CD4-positive, alpha-beta T cell treated with Interleukin-4 for 1 hour (primary cell): ENCODE measurements around the gene TRIO.

Experiments used
- DNase-seq, 2 donors: peaks; one replicate each; pipeline ENCODE4 v3.0.0-alpha.2; 2020 to 2022

TRIO gene

DNA sequence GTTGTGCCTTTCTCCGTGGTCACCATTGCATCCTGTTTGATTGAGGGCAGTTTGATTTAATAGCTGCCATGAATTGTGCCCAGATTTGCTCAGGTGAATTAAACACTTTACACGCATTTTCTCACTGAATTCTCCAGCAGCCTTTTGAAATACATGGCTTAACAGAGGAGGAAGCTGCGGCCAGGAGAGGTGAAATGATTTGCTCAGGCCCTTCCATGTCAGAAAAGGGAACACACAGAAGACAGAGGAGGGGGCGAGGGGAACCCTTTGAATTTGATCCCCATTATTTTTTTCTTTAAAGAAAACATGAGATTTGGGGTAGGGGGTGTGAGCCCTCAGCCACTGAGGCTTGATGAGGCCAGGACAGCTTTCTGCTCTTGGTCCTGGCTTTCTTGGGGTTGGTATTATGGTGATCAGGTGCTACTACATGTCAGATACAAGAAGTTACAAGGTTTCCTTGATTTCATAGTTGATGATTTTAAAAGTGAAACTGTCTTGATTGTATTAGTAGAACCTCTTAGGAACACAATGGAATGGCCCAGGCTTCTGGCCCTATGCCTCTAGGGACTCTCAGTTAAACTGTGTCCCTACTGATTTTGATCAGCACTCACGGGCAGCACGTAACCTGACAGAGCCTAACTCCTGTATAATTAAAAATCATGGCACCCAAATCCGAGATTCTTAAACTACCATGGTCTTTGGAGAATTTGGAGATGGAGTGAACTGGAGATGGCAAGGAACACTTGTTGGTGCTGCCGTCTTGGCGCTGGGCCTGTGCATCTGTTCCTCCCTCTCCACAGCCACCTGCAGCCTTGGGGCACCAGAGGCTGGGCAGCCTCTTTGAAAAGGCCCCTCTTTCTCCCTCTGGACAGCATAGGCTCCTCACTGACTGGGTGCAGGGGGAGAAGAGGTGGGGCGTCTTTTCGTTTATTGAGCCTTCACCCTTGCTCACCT, 107.9 kb downstream of the TRIO start:
- no peak for DNase-seq

DNA sequence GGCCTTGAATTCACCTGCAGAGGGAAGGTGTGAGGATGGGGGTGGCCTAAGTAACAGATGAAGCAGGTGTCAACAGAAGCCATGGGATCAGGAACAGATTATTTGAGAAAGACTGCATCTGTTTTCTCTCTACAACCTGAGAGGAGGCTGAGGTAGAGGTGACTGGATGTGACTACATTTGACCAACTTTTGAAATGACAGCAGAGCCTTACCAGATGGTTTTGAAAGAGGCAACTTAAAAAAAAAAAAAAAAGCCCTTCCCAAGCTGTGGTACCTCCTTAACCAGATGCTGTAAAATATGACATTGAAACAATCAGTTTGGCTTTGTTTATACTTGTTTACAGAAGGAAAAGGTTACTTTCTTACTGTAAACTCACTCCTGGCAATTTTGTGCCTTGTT, 108.6 kb downstream of the TRIO start:
- DNase-seq = no peak

DNA sequence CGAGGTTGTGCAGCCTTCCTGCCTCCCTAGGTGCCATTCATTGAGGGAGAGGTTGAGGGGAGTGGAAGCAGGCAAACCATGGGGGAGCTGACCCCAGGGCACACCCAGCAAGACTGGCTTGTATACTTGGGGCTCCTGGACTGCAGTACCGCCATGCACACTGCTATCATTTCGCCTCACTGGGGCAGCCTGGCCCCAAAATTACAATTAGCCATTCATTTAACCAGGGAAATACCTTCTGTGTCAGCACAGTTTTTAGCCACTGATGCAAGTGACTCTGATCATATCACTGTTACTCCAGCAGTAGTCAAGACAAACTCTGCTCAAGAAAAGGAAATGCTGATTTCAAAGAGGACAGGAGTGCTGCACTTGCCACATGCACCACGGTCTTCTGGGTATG, 109.7 kb downstream of the TRIO start:
- DNase-seq = no peak

DNA sequence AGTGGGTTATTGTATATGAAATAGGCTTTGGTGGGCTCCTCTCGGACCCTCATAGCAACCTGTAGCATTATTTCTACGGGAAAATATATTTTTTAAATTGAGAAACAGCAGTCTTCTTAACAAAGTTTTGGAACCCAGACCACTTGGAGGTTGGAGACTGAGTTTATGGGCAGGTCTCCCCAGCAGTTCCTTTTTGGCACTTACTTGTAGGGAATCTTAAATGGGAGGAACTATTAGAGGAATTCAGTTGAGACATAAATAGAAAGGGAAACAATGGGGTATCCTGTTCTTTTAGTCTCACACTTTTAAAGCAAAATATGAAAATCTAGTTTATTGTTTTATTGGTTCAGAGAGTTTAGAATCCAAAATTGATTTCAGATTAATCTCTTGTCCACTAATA, 111.5 kb downstream of the TRIO start:
- no peak for DNase-seq

DNA sequence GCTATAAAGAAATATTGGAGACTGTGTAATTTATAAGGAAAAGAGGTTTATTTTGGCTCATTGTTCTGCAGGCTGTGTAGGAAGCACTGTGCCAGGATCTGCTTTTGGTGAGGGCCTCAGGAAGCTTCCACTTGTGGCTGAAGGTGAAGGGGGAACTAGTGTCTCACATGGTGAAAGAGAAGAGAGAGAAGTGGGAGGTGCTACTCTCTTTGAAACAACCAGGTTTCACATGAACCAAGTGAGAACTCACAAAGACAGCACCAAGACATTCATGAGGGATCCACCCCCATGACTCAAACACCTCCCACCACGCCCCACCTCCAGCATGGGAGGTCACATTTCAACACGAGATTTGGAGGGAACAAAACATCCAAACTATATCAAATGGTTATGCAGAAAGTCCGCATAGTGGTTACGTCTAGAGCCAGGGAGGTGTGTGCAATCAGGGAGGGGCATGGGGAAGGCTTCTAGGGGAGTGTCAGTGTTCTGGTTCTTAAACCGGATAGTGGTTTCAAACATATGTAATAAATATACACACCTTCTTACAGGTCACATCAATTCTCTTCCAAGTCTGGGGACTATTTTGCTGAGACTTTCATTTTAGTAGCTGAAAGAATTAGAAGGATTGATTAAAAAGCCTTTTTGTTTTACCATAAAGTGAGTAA, 113.0 kb downstream of the TRIO start:
- no peak for DNase-seq

DNA sequence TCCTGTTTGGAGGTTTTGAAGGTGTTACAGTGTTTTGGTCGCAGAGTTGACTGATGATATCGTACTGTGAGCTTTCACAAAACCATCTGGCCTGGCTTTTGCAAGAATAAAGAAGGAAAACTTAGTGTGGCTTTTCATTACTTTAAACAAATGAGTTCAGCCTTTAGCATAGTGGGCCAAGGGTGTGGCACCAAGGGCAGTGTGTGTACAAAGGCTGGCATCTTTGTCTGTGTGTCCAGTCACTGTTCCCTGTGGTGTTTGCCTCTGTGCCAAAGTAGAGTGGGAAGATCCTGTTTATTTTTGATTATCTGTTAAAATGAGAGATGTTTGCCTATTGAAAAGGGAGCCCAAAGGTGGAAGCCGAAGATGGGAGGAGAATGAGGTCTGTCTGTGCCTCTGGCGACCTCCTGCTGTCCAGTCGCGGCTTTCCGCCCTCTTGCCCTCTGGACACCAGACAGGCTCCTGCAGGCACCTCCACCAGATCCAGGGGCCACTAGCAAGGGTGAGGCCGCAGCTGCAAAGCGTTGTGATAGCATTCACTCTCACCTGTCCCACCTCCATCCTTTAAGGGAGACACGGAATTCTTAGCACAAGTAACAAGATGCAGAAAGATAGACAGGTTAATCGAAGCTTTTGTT, 113.7 kb downstream of the TRIO start:
- no peak for DNase-seq

DNA sequence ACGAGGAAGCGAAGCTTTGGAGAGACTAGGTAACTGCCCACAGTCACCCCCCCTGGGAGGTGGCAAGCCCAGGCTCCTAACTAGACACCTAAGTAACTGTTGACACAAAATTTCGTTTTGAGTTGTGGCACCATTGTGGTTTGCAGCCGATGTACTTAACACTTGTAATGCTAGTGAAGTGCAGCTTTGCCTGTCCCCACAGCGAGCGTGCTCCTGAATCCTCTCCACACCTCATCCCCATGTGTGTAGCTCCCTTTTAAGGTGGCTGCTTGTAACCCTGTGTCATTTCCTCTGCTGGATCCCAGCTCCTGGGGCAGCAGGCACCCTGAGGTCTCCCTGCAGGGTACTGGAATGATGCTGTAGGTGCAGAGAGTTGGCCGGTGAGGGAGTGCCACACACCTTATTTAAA, 114.9 kb downstream of the TRIO start:
- DNase-seq = no peak

DNA sequence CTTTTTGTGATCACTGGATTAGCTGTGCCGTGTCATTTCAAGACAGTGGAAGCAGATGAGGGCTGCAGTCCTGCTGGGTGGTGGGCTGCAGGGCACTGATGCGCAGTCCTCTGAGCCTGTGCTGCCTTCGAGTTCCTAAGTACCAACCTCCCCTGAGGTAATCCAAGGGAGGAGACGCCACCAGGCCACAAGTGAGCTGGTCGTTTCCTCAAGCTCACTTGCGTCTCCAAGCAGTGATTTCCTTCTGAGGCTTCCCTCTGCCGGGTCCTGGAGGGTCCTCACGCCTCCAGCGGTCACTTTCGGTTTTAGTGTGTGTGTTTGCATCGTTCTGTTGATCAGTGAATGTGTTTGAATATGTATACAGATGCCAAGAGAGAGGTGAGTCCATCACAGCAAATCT, 115.7 kb downstream of the TRIO start:
- DNase-seq = no peak

DNA sequence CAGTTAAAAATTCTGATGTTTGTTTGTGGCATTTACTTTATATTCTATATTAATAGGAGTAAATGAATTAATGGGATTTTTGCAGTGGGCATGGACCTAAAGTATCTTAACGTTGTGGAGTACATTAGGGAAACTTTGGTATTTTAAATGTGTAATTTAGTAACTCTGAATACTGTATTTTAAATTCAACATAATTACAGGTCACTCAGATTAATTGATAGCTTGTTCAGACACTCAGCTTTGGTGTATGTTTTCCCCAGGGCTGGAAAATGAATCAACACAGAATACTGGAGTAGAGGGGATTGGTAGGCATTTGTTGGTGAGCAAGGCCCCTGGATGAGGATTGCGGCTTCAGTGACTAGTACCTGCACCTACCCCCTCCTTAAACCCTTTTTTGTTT, 117.5 kb downstream of the TRIO start:
- no peak for DNase-seq

DNA sequence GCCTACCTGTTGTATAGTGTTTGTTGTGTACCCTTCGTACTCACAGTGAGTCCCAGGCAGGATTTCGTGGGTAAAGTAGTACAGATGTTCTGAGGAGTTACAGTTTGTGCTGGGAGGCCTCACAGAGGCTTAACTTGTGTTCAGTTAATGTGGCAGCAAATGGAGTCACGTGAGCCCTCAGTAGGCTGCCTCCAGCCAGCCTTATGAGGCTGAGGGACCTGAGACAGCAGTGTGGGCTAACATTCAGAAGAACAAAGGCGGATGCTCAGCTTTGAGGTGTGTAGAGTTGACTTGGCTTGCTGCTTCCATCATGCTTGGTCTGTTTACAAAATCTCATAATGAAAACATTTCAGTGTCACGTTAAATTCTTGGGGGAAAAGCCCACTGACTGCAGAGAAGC, 118.1 kb downstream of the TRIO start:
- DNase-seq = no peak

DNA sequence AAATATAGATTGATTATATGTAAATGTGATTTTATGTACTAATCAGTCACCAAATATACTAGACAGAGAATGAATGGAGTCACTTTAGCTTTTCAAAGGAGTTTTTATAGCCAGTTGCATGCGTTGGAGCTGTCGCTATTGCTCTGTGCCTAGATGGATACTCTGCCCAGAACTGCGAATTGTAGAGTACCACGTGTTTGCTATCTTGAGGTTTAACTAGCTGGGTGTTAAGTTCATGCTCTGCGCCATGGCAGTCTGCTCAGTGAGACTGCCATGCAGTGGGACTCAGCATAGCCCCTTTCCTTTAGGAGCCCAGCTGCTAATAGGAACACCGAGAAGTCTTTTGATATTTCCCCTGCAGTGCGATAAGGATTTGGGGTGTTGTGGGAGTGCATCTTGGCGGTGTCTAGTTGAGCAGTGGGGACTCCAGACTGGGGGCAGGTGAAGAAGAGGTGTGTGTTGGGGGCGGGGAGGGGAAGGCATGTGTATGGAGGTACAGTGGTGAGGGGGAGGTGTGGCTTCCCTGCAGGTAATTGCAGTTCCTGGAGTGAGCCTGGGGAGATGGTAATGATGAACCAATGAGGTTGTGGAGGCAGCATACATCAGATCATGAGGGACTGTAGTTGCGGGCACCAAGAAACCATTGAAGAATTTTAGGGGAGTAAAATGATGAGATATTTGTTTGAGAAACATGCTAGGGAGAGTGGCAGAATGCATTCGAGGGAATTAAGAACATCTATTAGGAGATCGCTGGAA, 118.9 kb downstream of the TRIO start:
- no peak for DNase-seq

DNA sequence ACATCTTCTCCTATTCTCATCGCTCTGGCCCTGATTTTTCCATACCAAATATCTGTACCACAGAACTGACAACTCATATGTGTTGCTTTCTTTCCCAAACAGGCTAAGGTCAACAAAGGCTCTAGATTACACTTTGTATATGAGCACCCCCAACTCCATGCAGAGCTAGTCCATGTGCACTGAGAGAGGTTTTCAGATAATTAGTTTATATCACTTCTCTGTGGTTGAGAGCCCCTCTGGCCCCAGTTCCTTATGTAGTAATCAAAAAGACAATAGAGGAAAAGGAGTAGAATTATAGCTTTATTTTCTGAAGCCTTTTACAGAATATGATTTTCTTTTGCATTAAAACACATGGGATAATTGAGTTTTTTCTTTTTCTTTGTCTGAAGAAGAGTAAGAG, 120.0 kb downstream of the TRIO start:
- no peak for DNase-seq

DNA sequence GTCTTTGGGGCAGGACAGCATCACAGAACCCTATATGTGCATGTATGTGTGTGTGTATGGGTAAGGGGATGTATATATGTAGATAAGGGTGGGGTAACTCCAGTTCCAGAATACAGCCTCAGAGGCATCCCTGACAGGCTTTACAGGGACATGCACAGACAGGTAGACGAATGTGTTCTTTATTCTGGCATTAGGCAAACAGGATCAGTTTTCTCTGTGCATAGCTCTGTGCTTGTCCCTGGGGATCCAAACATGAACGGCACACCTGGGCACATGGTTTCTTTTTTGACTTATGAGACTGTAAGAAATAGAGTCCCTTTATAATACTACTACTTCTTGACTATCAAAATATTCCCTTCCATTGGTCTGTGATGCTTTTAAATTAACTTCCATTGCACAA, 120.6 kb downstream of the TRIO start:
- DNase-seq = no peak

DNA sequence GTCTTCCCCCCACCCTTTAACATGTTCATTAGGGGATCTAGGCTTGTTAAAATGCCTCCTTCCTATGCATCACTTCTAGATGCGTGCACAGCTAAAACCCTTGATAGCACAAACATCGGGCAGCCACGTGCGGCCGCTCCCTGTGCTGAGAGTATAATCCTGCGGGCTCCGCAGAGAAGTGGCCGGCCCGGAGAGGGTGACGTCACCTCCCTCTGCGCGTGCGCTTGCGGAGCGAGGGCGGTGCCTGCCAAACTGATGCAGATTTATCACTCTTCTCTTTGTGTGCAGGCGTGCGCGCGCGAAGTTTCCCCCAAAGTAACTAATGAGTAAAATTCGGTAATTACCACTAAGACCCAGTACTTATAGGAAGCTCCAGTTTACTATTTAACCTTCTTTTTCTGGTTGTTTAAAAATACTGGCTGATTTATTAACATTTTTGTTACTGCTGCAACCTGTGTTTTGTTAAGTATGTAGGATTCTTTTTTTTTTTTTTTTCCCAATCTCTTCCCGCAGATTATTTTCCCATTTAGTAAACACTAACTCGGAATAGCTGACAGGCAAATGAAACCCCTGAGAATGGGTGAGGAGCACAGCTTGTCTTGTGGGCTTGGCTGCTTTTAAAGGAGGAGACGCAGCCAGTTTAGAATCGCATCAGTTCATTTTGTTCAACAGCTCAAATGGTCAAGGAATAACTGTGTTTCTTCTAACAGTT, 121.6 kb downstream of the TRIO start:
- peak; percentile 58 to 84 for DNase-seq

DNA sequence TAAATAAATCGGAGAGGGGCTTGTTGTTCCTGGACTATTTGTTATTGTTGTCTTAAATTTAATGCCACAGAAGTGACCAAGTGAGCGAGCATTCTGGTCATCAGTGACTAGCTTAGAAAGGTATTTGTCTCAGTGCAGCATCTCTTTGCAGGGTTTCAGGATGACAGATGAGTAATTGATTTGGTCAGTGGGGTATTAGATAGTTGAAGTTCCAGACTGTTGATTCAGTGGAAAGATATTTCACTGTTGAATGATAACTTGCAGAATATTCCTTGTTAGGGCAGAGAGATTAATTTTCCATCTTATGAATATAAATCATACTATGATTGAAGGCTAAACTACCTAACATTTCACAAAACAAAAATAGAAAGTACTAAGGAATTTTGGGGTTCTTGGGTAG, 122.4 kb downstream of the TRIO start:
- no peak for DNase-seq

DNA sequence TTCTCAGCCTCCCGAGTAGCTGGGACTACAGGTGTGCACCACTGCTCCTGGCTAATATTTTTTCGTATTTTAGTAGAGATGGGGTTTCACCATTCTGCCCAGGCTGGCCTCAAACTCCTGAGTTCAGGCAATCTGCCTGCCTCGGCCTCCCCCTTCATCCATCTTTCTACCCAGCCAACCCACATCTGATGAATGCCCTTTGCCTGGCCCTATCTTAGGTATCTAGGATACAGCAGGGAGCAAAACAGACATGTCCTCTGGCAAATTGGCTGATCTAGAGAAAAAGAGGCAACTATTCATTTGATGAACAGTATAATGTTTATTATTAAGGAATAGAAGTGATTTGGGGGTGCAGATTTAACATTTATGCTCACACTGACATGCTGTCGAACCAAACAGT, 123.0 kb downstream of the TRIO start:
- no peak for DNase-seq

DNA sequence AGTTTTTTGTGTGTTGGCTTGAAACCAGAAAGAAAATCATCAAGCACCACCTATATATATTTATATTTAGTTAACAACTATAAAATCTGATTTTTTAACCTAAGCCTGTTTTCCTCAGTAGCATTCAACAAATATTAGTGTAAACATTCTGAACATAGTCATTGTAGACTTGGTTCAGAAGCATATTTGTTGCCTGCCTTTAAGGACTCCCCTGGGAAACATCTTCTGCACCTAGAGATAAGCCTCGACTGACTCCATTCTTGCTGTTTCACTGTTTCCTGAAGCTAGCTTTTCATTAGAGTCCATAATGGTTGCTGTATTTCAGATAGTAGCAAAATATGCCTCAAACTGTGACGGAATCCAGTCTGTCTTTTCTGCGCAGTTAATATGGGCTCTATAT, 123.5 kb downstream of the TRIO start:
- DNase-seq = no peak

DNA sequence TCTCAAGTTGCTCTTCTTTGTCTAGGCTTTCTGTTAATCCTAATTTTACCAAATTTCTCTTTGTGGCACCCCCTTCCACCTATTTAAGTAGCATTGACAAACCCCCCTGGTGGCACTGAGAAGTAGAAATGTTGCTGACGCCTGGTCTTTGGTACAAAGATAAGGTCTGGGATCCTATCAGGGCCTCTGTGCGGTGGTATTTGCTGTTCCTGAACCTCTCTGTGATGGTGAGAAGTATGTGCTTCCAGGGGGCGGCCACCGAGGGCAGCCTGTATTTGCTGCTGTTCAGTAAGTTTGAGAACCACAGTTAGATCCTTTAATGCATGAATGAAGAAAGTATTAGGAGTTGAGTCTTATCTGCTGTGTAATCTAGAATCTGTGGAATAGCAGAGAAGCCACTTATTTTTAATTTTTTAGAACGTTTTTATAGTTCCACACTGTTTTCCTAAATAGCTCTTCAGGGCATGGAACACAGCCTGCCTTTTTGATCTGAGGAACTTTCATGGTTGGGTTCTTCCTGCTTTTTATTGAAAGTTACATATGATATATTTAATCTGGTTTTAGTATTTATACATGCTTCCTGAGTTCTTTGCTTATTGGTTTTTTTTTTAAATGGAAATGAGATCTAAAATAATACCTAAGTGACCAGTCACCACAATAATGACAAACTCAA, 124.2 kb downstream of the TRIO start:
- DNase-seq = no peak

DNA sequence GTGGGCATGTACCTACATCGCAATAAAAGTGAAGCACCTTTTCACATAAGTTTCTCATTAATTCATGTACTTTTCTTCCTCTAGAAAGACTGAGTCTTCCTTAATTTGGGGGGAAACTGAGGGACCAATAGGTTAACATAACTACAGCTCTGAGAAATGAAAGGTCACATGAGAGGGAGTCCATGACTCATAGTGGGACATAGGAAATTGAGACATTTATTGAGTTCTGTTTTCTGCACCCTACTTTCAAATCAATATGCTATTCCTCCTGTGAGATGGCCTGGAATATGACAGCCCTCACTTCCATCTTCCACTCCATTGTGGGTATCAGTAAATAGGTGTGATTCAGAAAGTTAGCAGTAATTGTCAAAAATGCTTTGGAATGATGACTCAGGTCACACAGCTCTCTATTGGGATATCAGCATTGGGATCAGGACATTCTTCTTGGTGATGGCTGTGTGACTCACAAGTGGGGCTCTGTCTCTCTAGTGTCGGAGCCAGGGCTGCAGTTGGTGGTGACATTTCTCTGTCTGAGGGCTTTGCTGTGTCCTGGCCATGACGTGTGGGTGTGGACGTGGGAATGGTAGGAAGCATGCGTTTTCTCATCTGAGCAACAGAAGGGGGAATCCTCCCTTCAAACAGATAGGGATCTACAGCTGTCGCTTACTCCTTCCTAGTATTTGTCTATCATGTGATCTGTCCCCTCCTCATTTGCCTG, 125.0 kb downstream of the TRIO start:
- no peak for DNase-seq

DNA sequence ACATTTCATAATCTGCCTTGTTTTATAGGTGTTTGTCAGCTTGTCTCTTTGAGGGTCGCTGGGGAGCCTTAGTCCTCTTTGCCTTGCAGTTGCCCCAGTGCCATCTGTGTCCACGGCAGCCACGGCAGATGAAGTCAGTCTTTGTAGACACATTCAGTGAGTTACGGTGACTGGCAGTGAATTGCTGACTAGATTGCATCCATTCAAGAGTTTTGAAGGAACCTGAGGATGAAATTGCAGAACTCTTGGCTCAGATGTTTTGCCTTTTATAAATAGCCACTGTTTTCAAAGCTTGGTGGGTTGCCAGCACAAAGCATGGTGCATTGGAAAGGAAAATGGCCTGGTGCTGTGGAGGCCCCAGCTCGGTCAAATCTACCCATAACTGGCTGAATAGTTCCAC, 125.6 kb downstream of the TRIO start:
- DNase-seq = no peak

DNA sequence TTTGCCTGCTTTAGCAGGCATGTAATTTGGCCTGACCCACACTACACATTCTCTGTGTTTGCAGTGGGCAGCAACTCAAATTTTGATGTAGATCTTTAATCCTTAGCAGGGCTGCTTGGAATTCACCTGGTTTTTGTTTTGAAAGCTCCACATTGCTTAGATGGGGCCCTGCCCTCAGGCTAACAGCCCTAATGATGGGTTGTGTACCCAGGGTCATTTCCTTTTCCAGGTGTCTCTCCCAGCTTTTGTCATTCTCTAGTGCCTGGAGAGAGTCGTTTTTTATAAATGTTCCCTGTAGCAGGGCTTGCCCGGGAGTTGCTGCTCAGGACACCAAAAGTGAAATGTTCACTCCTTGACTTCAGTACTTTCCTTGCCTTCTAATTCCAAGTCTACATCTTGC, 126.3 kb downstream of the TRIO start:
- DNase-seq = no peak
